ENCODE measurements around the gene F12.

The F12 gene

GRCh38 chr5:177446200-177447065, 37.1 kb upstream of the F12 start, which contains the start of gene PRR7:
Gene PRR7 (plus strand): TSS chr5:177446814. CDS start chr5:177455068, 8,254 bp downstream.
- peak; percentile 50 for ATAC-seq
- TF ChIP-seq TSHZ2 (CRISPR knock-in tag; IDR thresholded peaks at IDR 0.05) (peak; percentile 88), BACH2 (CRISPR knock-in tag; IDR thresholded peaks at IDR 0.05; ENCODE audit: borderline replicate concordance) (no peak), SNAI2 (CRISPR knock-in tag; IDR thresholded peaks at IDR 0.05) (peak; percentile 85), ISL1 (CRISPR knock-in tag; IDR thresholded peaks at IDR 0.05) (no peak)

GRCh38 chr5:177445917-177446199, 36.5 kb upstream of the F12 start:
- no peak for TF ChIP-seq OSR1 (CRISPR knock-in tag; IDR thresholded peaks at IDR 0.05)
- TF ChIP-seq ISL1 (CRISPR knock-in tag; IDR thresholded peaks at IDR 0.05) = no peak
- no peak for TF ChIP-seq TOX (CRISPR knock-in tag; IDR thresholded peaks at IDR 0.05; ENCODE audit: borderline replicate concordance)
- no peak for TF ChIP-seq CREB5 (CRISPR knock-in tag; IDR thresholded peaks at IDR 0.05; ENCODE audit: low read depth)
- no peak for TF ChIP-seq CSDC2 (CRISPR knock-in tag; IDR thresholded peaks at IDR 0.05)
- TF ChIP-seq CSRNP3 (CRISPR knock-in tag; IDR thresholded peaks at IDR 0.05) = no peak
- no peak for TF ChIP-seq TSHZ2 (CRISPR knock-in tag; IDR thresholded peaks at IDR 0.05)
- TF ChIP-seq BACH2 (CRISPR knock-in tag; IDR thresholded peaks at IDR 0.05; ENCODE audit: borderline replicate concordance) = no peak
- TF ChIP-seq POU6F1 (CRISPR knock-in tag; IDR thresholded peaks at IDR 0.05; ENCODE audit: borderline replicate concordance, low read depth) = no peak
- TF ChIP-seq ZNF565 (CRISPR knock-in tag; conservative IDR thresholded peaks at IDR 0.05; ENCODE audit: low read depth) = no peak
- no peak for TF ChIP-seq RARB (CRISPR knock-in tag; IDR thresholded peaks at IDR 0.05)
- no peak for TF ChIP-seq ZFP30 (CRISPR knock-in tag; IDR thresholded peaks at IDR 0.05)
- TF ChIP-seq ZC3H10 (CRISPR knock-in tag; IDR thresholded peaks at IDR 0.05) = no peak
- no peak for TF ChIP-seq ZNF8 (CRISPR knock-in tag; IDR thresholded peaks at IDR 0.05)
- no peak for TF ChIP-seq PATZ1 (CRISPR knock-in tag; IDR thresholded peaks at IDR 0.05; ENCODE audit: borderline replicate concordance)
- ATAC-seq = no peak

Measured in SK-N-SH treated with all-trans-retinoic acid at 6 μM for 48 hours (cell line).